IPS-11a (cell line): Measurements from ENCODE around the gene PIK3C2A.

Experiments
- H3K4me3 ChIP-seq: one replicate; pipeline ENCODE4 v1.5.1; 2013; ENCODE audit warnings: low read depth, low read length, control low read depth

The PIK3C2A gene

GRCh38 chr11:17163736-17164135 is 44.0 kb downstream of the PIK3C2A start:
- H3K4me3 ChIP-seq, result no peak overlapping the region

- H3K4me3 ChIP-seq, result no peak overlapping the region
Measured at GRCh38 chr11:17163291-17163690, 44.5 kb downstream of the PIK3C2A start.

- H3K4me3 ChIP-seq, result no peak overlapping the region
Measured at GRCh38 chr11:17162376-17162775, 45.4 kb downstream of the PIK3C2A start.

GRCh38 chr11:17161515-17161914 is 46.3 kb downstream of the PIK3C2A start:
- no peak overlapping the region for H3K4me3 ChIP-seq

- H3K4me3 ChIP-seq, result no peak overlapping the region
Measured at GRCh38 chr11:17159441-17159840, 48.3 kb downstream of the PIK3C2A start.
